Loucy (cell line): Measurements from ENCODE around the gene CKS1B.

Experiments used
- H2AFZ ChIP-seq: fragments of 200-600 bp; sonication (generic); 2 replicates; pipeline ENCODE4 v1.6.0; 2016; ENCODE audit warnings: antibody characterized with exemption, mild to moderate bottlenecking, low read length, moderate library complexity
- H3F3A ChIP-seq: fragments of 200-600 bp; 2 replicates; pipeline ENCODE4 v1.6.0; 2016; ENCODE audit warnings: antibody characterized with exemption, low read depth, mild to moderate bottlenecking
- H3K27me3 ChIP-seq: fragments of 200-600 bp; sonication (generic); 2 replicates; pipeline ENCODE4 v1.6.1; 2014; ENCODE audit warnings: low read length, mild to moderate bottlenecking; ENCODE audit not compliant: insufficient read depth, poor library complexity, severe bottlenecking
- H3K36me3 ChIP-seq: fragments of 200-600 bp; sonication (generic); 2 replicates; pipeline ENCODE4 v1.6.1; 2016; ENCODE audit warnings: low read length; ENCODE audit not compliant: insufficient read depth
- H3K4me1 ChIP-seq: fragments of 200-600 bp; sonication (generic); 2 replicates; pipeline ENCODE4 v1.5.1; 2014; ENCODE audit warnings: low read length, mild to moderate bottlenecking; ENCODE audit not compliant: insufficient read depth, poor library complexity, severe bottlenecking
- H3K4me2 ChIP-seq: fragments of 200-600 bp; sonication (generic); 2 replicates; pipeline ENCODE4 v1.6.0; 2014; ENCODE audit warnings: antibody characterized with exemption, low read length, low read depth, mild to moderate bottlenecking; ENCODE audit not compliant: poor library complexity, severe bottlenecking
- H3K4me3 ChIP-seq: fragments of 200-600 bp; sonication (generic); 2 replicates; pipeline ENCODE4 v1.5.1; 2014; ENCODE audit warnings: low read length, mild to moderate bottlenecking, mixed read lengths; ENCODE audit not compliant: poor library complexity, severe bottlenecking
- H3K79me2 ChIP-seq: fragments of 200-600 bp; sonication (generic); 2 replicates; pipeline ENCODE4 v1.6.1; 2014; ENCODE audit warnings: low read length; ENCODE audit not compliant: insufficient read depth
- H3K9ac ChIP-seq: fragments of 200-600 bp; sonication (generic); 2 replicates; pipeline ENCODE4 v1.6.0; 2014; ENCODE audit warnings: mild to moderate bottlenecking, low read depth, low read length, moderate library complexity; ENCODE audit not compliant: poor library complexity, severe bottlenecking
- H3K9me2 ChIP-seq: fragments of 200-600 bp; sonication (generic); replicated peaks from 2 replicates; pipeline ENCODE4 v1.6.1; 2016; ENCODE audit warnings: low read depth, low read length, mixed read lengths
- H3K9me3 ChIP-seq: fragments of 200-600 bp; sonication (generic); 2 replicates; pipeline ENCODE4 v1.6.1; 2014; ENCODE audit warnings: mild to moderate bottlenecking, antibody characterized with exemption, low read length, low read depth; ENCODE audit not compliant: insufficient read depth
- H4K20me1 ChIP-seq: fragments of 200-600 bp; sonication (generic); 2 replicates; pipeline ENCODE4 v1.6.0; 2014; ENCODE audit warnings: antibody characterized with exemption, low read length, mild to moderate bottlenecking; ENCODE audit not compliant: insufficient read depth, poor library complexity, severe bottlenecking
- CTCF ChIP-seq: fragments of 200-600 bp; sonication (generic); conservative IDR thresholded peaks from 2 replicates; pipeline ENCODE4 v1.5.1; 2014; ENCODE audit warnings: mild to moderate bottlenecking, antibody characterized with exemption, low read length
- EZH2phosphoT487 ChIP-seq: fragments of 200-600 bp; IDR thresholded peaks from 2 replicates; pipeline ENCODE4 v1.6.1; 2018; ENCODE audit warnings: antibody characterized with exemption, mild to moderate bottlenecking, moderate library complexity, borderline replicate concordance

CKS1B gene

GRCh38 chr1:154972213-154972516 lies 2.3 kb upstream of the CKS1B start:
- Histone ChIP-seq H3K27me3 (no peaks in the 10 kb centered on the region), H3K4me3 (peak overlapping the region; percentile 94), H4K20me1 (peaks cover 23% of the 10 kb centered on the region), H3F3A (peaks cover 3% of the 10 kb centered on the region; the same call in 1 of the 2 replicates), H3K79me2 (peaks cover 74% of the 10 kb centered on the region), H3K4me2 (peak overlapping the region; percentile 73), H3K9me2 (no peaks in the 10 kb centered on the region), H3K4me1 (peaks cover 47% of the 10 kb centered on the region), H2AFZ (no peak overlapping the region), H3K9me3 (no peaks in the 10 kb centered on the region), H3K36me3 (peaks cover 14% of the 10 kb centered on the region; the same call in 1 of the 2 replicates), H3K9ac (peak overlapping the region; percentile 95)
- TF ChIP-seq EZH2phosphoT487 (no peak), CTCF (no peak)

- Histone ChIP-seq H3K79me2 (peaks cover 79% of the 10 kb centered on the region), H3K9ac (peak overlapping the region; percentile 95)
Observed at GRCh38 chr1:154972517-154973343, 1.8 kb upstream of the CKS1B start.

GRCh38 chr1:154973344-154974101 lies 958 bp upstream of the CKS1B start:
- peaks cover 9% of the 10 kb centered on the region; the same call in 1 of the 2 replicates for H3K36me3 ChIP-seq
- peak overlapping the region; percentile 95 for H3K9ac ChIP-seq
- H3K9me3 ChIP-seq: no peaks in the 10 kb centered on the region
- no peaks in the 10 kb centered on the region for H3K9me2 ChIP-seq
- peaks cover 82% of the 10 kb centered on the region for H3K79me2 ChIP-seq
- H2AFZ ChIP-seq: peak overlapping the region; percentile 47; the same call in 1 of the 2 replicates
- peaks cover 36% of the 10 kb centered on the region for H4K20me1 ChIP-seq
- H3K4me2 ChIP-seq: peak overlapping the region; percentile 73
- H3K4me1 ChIP-seq: peaks cover 56% of the 10 kb centered on the region
- H3K4me3 ChIP-seq: peak overlapping the region; percentile 94
- H3K27me3 ChIP-seq: no peaks in the 10 kb centered on the region
- peaks cover 3% of the 10 kb centered on the region; the same call in 1 of the 2 replicates for H3F3A ChIP-seq
- TF ChIP-seq CTCF (peak; percentile 31; the same call in 1 of the 2 replicates), EZH2phosphoT487 (no peak)

More at GRCh38 chr1:154972517-154973343, 1.8 kb upstream of the CKS1B start:
- Histone ChIP-seq H3K4me3 (peak overlapping the region; percentile 94), H3K4me1 (peaks cover 53% of the 10 kb centered on the region), H4K20me1 (peaks cover 28% of the 10 kb centered on the region), H3F3A (peaks cover 3% of the 10 kb centered on the region; the same call in 1 of the 2 replicates), H3K4me2 (peak overlapping the region; percentile 73), H2AFZ (no peak overlapping the region), H3K9me2 (no peaks in the 10 kb centered on the region), H3K27me3 (no peaks in the 10 kb centered on the region), H3K9me3 (no peaks in the 10 kb centered on the region), H3K36me3 (peaks cover 9% of the 10 kb centered on the region; the same call in 1 of the 2 replicates)
- TF ChIP-seq CTCF (no peak), EZH2phosphoT487 (no peak)
